ENCODE results near the gene EIF5A. TPM values are rescaled to one million over a fixed set of nuclear protein-coding genes. Genes with fewer than 3 reads are reported as not detected.

Gene EIF5A
- total and polyA plus RNA-seq, 9 of the 15 experiments (the other 6 are each of a cell fraction or from before 2014, with no cell fraction given), result 22.9 to 1,163 (median 772) TPM

DNA sequence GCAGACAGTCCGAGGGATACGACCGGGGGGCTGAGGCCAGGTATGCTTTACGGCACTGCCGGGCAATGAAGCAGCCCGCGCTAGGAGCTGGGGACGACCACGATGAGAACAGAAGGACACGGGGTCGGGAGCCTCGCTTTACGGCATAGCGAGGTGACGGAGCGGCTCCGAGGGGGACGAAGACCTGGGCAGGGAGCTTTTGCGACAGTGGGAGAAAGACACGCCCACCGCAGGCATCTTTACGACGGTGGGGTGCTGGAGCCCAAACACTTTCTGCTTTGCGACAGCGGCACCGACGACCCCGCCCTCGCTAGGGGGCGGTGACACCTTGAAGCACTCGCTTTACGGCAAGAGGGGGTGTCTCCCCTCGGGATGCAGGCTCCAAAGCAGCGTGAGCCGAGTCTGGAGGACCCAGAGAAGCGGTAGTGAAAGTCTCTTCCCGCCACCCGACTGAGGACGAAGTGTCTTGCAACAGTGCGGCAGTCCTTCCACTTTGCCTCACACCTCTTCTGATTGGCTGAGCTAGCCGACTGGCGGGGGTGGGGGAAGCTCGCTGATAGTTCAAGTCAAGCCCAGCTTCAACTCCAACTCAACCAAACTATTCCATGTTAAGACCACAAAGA, 22.1 kb downstream of the EIF5A start (continued):
- TF ChIP-seq TSHZ1 (CRISPR knock-in tag; IDR thresholded peaks at IDR 0.05) (no peak), SRSF3 (IDR thresholded peaks at IDR 0.05; ENCODE audit: insufficient read depth, low read length) (no peak), BCLAF1 (IDR thresholded peaks at IDR 0.05; ENCODE audit: borderline replicate concordance in 1 of 2, control insufficient read depth in 1 of 2, low read depth in 2 of 2, low read length in 1 of 2) (no peak), TARDBP (IDR thresholded peaks at IDR 0.05) (no peak), ZMIZ1 (IDR thresholded peaks at IDR 0.05; ENCODE audit: low read depth in 2 of 2, low read length in 2 of 2) (no peak), FIP1L1 (IDR thresholded peaks at IDR 0.05; ENCODE audit: low read depth, low read length, poor library complexity, severe bottlenecking) (no peak), SMARCB1 (IDR thresholded peaks at IDR 0.05; ENCODE audit: insufficient read length, low read depth) (no peak), NCOA1 (IDR thresholded peaks at IDR 0.05; ENCODE audit: low read depth) (no peak), ZNF740 (CRISPR knock-in tag; IDR thresholded peaks at IDR 0.05) (no peak; the same call in 1 of the 2 replicates), ZNF740 (tag; IDR thresholded peaks at IDR 0.05) (no peak), MNT (conservative IDR thresholded peaks at IDR 0.05) (peak; percentile 38 to 60; a peak in 2 of 4 replicates)
